GM12878 (cell line): ENCODE results near the gene ATP10A. TPM values are rescaled to one million over a fixed set of nuclear protein-coding genes. Genes with fewer than 3 reads are reported as not detected.
A peak's percentile ranks its signal among the peaks of the same experiment; 100 is the strongest.

Experiments used
- ATAC-seq: fragments of 200-7000 bp; cut with Tn5 transposase; 3 replicates; pipeline ENCODE4 v1.9.1; 2020; ENCODE audit warnings: mild to moderate bottlenecking, moderate library complexity
- BruUV-seq: library from RNA; stranded (reverse); fragments of 400-500 nt; replicated peaks from 2 replicates; lab custom pipeline; 2021; lab: Mats Ljungman, UMichigan
- CTCF ChIA-PET: fragments of 300-600 bp; sonication (Branson Sonifier 250); formaldehyde crosslinking; extraction: SDS; loops from one replicate; lab custom pipeline; 2021; ENCODE audit warnings: inconsistent platforms; lab: Yijun Ruan, JAX
- POLR2A ChIA-PET: fragments of 350-600 bp; formaldehyde crosslinking; extraction: SDS; loops from one replicate; lab custom pipeline; 2021; ENCODE audit warnings: inconsistent platforms; lab: Charles Lee
- RAD21 ChIA-PET: fragments of 300-600 bp; sonication (Branson Sonifier 250); formaldehyde crosslinking; loops from one replicate; lab custom pipeline; 2023; ENCODE audit warnings: antibody characterized with exemption; ENCODE audit not compliant: unreplicated experiment; lab: Charles Lee
- SMC1A ChIA-PET: fragments of 300-600 bp; sonication (Branson Sonifier 250); formaldehyde crosslinking; loops from one replicate; lab custom pipeline; 2023; ENCODE audit not compliant: unreplicated experiment, uncharacterized antibody; lab: Charles Lee
- DNase-seq: peaks from one replicate; pipeline ENCODE4 v3.0.0-alpha.2; 2011; ENCODE audit warnings: low read depth, low spot score
- FAIRE-seq: peaks from 3 replicates; lab custom pipeline; 2011; peaks lifted over from hg19 to GRCh38; lab: Jason Lieb, UNC
- H2AFZ ChIP-seq: 2 replicates; pipeline ENCODE4 v1.6.0; 2011; ENCODE audit warnings: low read depth, low read length, control low read depth; ENCODE audit not compliant: control insufficient read depth
- H3K27ac ChIP-seq: 2 replicates; pipeline ENCODE4 v1.5.1; 2011; ENCODE audit warnings: control low read depth; ENCODE audit not compliant: control insufficient read depth, insufficient read depth
- H3K27me3 ChIP-seq, 2 experiments: replicated peaks in 1 of 2; 2 replicates each; pipeline versions ENCODE4 v1.6.0 to v1.6.1; 2011; ENCODE audit warnings: low read length in 1 of 2; ENCODE audit not compliant: control insufficient read depth in 2 of 2, insufficient read depth in 2 of 2
- H3K36me3 ChIP-seq, 2 experiments: 2 replicates each; pipeline ENCODE4 v1.5.1; 2011; ENCODE audit warnings: low read length in 1 of 2; ENCODE audit not compliant: control insufficient read depth in 2 of 2, insufficient read depth in 2 of 2
- H3K4me1 ChIP-seq: 2 replicates; pipeline ENCODE4 v1.6.1; 2011; ENCODE audit warnings: mild to moderate bottlenecking, low read length, moderate library complexity, mixed read lengths; ENCODE audit not compliant: control insufficient read depth, insufficient read depth
- H3K4me2 ChIP-seq: 2 replicates; pipeline ENCODE4 v1.6.0; 2011; ENCODE audit warnings: control low read depth; ENCODE audit not compliant: control insufficient read depth, insufficient read depth
- H3K4me3 ChIP-seq: fragments of 200-600 bp; sonication (generic); 2 replicates; pipeline ENCODE4 v1.5.1; 2016
- H3K79me2 ChIP-seq: 2 replicates; pipeline ENCODE4 v1.6.0; 2011; ENCODE audit warnings: low read length; ENCODE audit not compliant: control insufficient read depth, insufficient read depth
- H3K9ac ChIP-seq: 2 replicates; pipeline ENCODE4 v1.8.0; 2011; ENCODE audit warnings: low read length, control low read depth, mixed read lengths; ENCODE audit not compliant: control insufficient read depth, insufficient read depth
- H3K9me3 ChIP-seq: replicated peaks from 3 replicates; pipeline ENCODE4 v1.5.1; 2011; ENCODE audit warnings: mild to moderate bottlenecking, low read length; ENCODE audit not compliant: control insufficient read depth, insufficient read depth
- H4K20me1 ChIP-seq: 2 replicates; pipeline ENCODE4 v1.6.0; 2011; ENCODE audit not compliant: control insufficient read depth, insufficient read depth
- CEBPB ChIP-seq, 2 experiments: fragments of 150-350 bp in 1 of 2; IDR thresholded peaks; 2 replicates each; pipeline ENCODE4 v1.6.1; 2012 to 2014; ENCODE audit warnings: low read depth in 2 of 2, low read length in 2 of 2, borderline replicate concordance in 1 of 2, inconsistent platforms in 1 of 2
- MEF2A ChIP-seq: IDR thresholded peaks from 2 replicates; pipeline ENCODE4 v1.6.1; 2011; ENCODE audit warnings: low read depth, mild to moderate bottlenecking, low read length, moderate library complexity; ENCODE audit not compliant: insufficient read depth
- WRNIP1 ChIP-seq: IDR thresholded peaks from 2 replicates; pipeline ENCODE4 v1.6.1; 2011; ENCODE audit warnings: low read depth, low read length, improper control_type of control experiment, borderline replicate concordance
- WGBS: methylation state at CpG from one replicate; pipeline ENCODE4 v1.1.6; 2016; ENCODE audit warnings: low lambda C conversion rate; ENCODE audit not compliant: insufficient replicate concordance, insufficient coverage; ENCODE audit errors: missing lambda C conversion rate; 5-methylcytosine and 5-hydroxymethylcytosine counted together
- in situ Hi-C: fragments of 300-500 bp; cut with MboI; formaldehyde crosslinking; loops from 9 replicates; pipeline ENCODE4 v1.14.3; 2018; ENCODE audit warnings: mixed read lengths
- intact Hi-C: fragments of 100-400 bp; cut with micrococcal nuclease; formaldehyde crosslinking; loops from one replicate; pipeline ENCODE4 v1.14.2; 2022; ENCODE audit not compliant: unreplicated experiment
- polyA plus RNA-seq, 11 experiments: library from polyadenylated mRNA; depleted of rRNA in 4 of 11; unstranded in 6 of 11; stranded (reverse) in 5 of 11; fragments of >200 nt; fragmentation: Nextera tagmentation in 4 of 11; fragmentation: Illumina TruSeq in 1 of 11; extraction: Ambion mirVana in 4 of 11; extraction: Trizol in 1 of 11; gene quantifications; 1 replicate in 1 of 11; 2 replicates in 10 of 11; pipeline versions ENCODE4 v1.2.1 to v1.2.3, GENCODE V29; 2011 to 2016; ENCODE audit warnings: inconsistent platforms in 2 of 11, missing spikeins in 2 of 11, low read depth in 1 of 11
- total RNA-seq, 4 experiments: library from RNA; depleted of rRNA in 3 of 4; stranded (reverse); fragments of >200 nt in 3 of 4; fragmentation: Illumina TruSeq in 1 of 4; extraction: Trizol in 1 of 4; gene quantifications; 2 replicates each; pipeline versions ENCODE4 v1.2.1 to v1.2.3, GENCODE V29; 2013 to 2021

Gene ATP10A
- total and polyA plus RNA-seq, 10 of the 15 experiments (the other 5 are each of a cell fraction or from before 2014, with no cell fraction given) = 0.04 to 1.5 (median 0.31) TPM; not detected in 2

DNA sequence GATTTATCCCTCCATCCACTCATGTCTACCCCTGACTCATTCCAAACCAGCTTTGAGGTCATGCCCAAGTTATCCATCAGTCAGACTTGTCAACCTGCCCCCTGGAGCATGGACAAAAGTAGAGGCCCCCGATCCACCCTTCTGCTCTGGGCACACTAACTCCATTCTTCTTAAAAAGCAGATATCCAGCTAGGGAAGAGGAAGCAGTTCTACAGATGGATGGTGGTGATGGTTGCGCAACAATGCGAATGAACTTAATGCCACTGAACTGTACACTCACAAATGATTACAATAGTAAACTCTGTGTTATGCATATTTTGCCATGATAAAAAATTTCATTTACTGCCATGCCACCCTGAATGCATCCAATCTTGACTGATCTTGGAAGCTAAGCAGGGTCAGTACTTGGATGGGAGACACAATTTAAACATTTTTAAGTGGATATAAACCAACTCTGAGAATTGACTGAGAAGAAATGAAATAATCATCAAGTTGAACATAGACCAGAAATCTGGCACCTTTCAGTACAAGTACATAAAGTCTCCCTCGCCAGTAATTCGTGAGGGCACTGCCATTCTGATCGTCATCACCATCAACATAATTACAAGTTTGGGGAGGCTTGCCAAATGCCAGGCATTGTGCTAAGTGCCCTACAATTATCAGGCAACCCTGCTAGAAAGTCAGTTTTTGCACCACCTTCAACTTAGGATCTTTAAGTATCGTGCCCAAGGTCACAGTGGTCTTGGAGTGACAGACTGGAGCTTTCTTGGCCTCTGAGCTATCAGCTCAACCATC lies 124.8 kb downstream of the ATP10A start:
- H3K79me2 ChIP-seq = no peaks in the 10 kb centered on the region
- no peak overlapping the region for H3K9ac ChIP-seq
- in situ Hi-C loops (loop anchor here (10.0 to 25.0 kb wide), 4 partner anchors 64 to 551 kb away; no protein-coding TSS in a partner anchor), intact Hi-C loops (no loop called here)
- no peak overlapping the region for H3K4me3 ChIP-seq
- WGBS = 32% methylated on average over 7 of the region's 7 CpGs
- ChIA-PET SMC1A (no interaction called here), RAD21 (no interaction called here), POLR2A (no interaction called here), CTCF (no interaction called here)
- no peak overlapping the region for H3K27ac ChIP-seq
- no peak for DNase-seq
- no peak for ATAC-seq
- H3K4me1 ChIP-seq = no peaks in the 10 kb centered on the region
- no peak for FAIRE-seq
- TF ChIP-seq WRNIP1 (no peak), CEBPB (IDR thresholded peaks at IDR 0.05; ENCODE audit: borderline replicate concordance in 1 of 2, low read depth in 2 of 2, low read length in 2 of 2) (peak in 1 of 2 experiments; percentile 44; a peak in 1 of 4 replicates)
- no peaks in the 10 kb centered on the region for H4K20me1 ChIP-seq
- H3K9me3 ChIP-seq = no peaks in the 10 kb centered on the region; the same call in 2 of the 3 replicates
- H2AFZ ChIP-seq = no peak overlapping the region
- no peak overlapping the region for H3K4me2 ChIP-seq
- BruUV-seq = no TSS peak
- no peaks in the 10 kb centered on the region for H3K36me3 ChIP-seq
- H3K27me3 ChIP-seq = no peaks in the 10 kb centered on the region

DNA sequence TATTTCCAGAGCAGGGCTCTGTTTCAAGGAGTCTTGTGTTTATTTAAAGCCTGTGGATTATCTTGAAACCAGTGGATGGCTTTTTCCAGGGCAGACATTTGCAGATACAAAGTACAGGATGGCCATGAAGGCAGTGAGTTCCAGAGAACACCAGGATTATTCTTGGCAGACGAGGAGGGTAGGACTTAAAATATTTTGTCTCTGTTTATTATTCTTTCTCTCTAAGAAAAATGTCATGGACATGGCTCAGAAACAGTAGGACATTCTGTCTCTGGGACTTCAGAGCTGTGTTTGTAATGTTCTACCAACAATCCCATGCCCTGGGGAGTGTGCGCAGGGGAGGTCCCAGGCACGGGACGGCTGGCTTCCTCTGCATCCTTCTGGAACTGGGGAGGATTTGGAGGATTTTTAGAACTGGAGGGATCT lies 125.9 kb downstream of the ATP10A start:
- TF ChIP-seq MEF2A = no peak
- in situ Hi-C loops = loop anchor here (10.0 to 25.0 kb wide), 4 partner anchors 62 to 550 kb away; no protein-coding TSS in a partner anchor
- SMC1A ChIA-PET = no interaction called here
- DNase-seq (no peak), FAIRE-seq (no peak), ATAC-seq (no peak)
- RAD21 ChIA-PET = no interaction called here
- H3K27ac ChIP-seq = no peak overlapping the region
- no peaks in the 10 kb centered on the region for H3K4me1 ChIP-seq
- no peaks in the 10 kb centered on the region for H4K20me1 ChIP-seq
- no peak overlapping the region for H3K9ac ChIP-seq
- no peak overlapping the region for H3K4me2 ChIP-seq
- no peaks in the 10 kb centered on the region for H3K27me3 ChIP-seq
- H3K4me3 ChIP-seq = no peak overlapping the region
- no peaks in the 10 kb centered on the region; the same call in 2 of the 3 replicates for H3K9me3 ChIP-seq
- no peaks in the 10 kb centered on the region for H3K79me2 ChIP-seq
- H2AFZ ChIP-seq = no peak overlapping the region
- 17% methylated on average over 4 of the region's 4 CpGs for WGBS
- CTCF ChIA-PET = no interaction called here
- no peaks in the 10 kb centered on the region for H3K36me3 ChIP-seq
- POLR2A ChIA-PET = no interaction called here
- no TSS peak for BruUV-seq
- intact Hi-C loops = no loop called here
